ENCODE results near the gene ZDHHC8. TPM values are rescaled to one million over a fixed set of nuclear protein-coding genes. Genes with fewer than 3 reads are reported as not detected.

The ZDHHC8 gene
- 53.0 TPM for polyA plus RNA-seq (2013, experiment 1 of 2)
- 50.1 TPM for polyA plus RNA-seq (2013, experiment 2 of 2)

- Histone ChIP-seq H3K79me1 (replicated peaks; ENCODE audit: low read length, poor library complexity, severe bottlenecking) (peaks cover 20% of the 10 kb centered on the region), H2BK120ac (ENCODE audit: low read depth, low read length) (peak within 1 kb of the TSS; percentile 87), H3K4ac (ENCODE audit: low read depth in 1 of 2, low read length in 2 of 2) (peak within 1 kb of the TSS; percentile 91 to 92), H3K27ac (ENCODE audit: low read length, poor library complexity, severe bottlenecking) (no peak within 1 kb of the TSS), H3K4me3 (ENCODE audit: insufficient read depth in 1 of 2, low read depth in 1 of 2, low read length in 2 of 2) (peak within 1 kb of the TSS; percentile 92 to 93), H3K18ac (ENCODE audit: low read depth in 1 of 2, low read length in 2 of 2) (peak within 1 kb of the TSS; percentile 92 to 97), H3K23ac (ENCODE audit: low read length in 2 of 2) (peak within 1 kb of the TSS; percentile 66 to 81), H3K27me3 (ENCODE audit: control insufficient read depth in 1 of 2, insufficient read depth in 1 of 2, low read length in 2 of 2) (no peaks in the 10 kb centered on the region), H2BK15ac (ENCODE audit: low read depth, poor library complexity, severe bottlenecking) (peak within 1 kb of the TSS; percentile 56), H3K4me2 (ENCODE audit: low read length, poor library complexity, severe bottlenecking) (peak within 1 kb of the TSS; percentile 84), H3K36me3 (ENCODE audit: control insufficient read depth in 1 of 2, insufficient read depth in 2 of 2, low read depth in 1 of 2, low read length in 2 of 2) (peaks cover 16 to 44% of the 10 kb centered on the region in 2 experiments), H3K9ac (ENCODE audit: low read length) (peak within 1 kb of the TSS; percentile 87), H3K4me1 (ENCODE audit: control insufficient read depth, insufficient read depth, low read depth, low read length) (peaks cover 44% of the 10 kb centered on the region), H2BK5ac (ENCODE audit: low read depth, low read length, poor library complexity, severe bottlenecking) (peak within 1 kb of the TSS; percentile 57), H3K14ac (ENCODE audit: low read length in 2 of 2) (peak within 1 kb of the TSS in 1 of 2 experiments; percentile 84), H4K91ac (ENCODE audit: low read length) (peak within 1 kb of the TSS; percentile 92), H3K9me3 (ENCODE audit: control insufficient read depth, low read length) (no peaks in the 10 kb centered on the region), H2AFZ (ENCODE audit: low read depth, low read length) (peak within 1 kb of the TSS; percentile 80), H4K8ac (ENCODE audit: low read length) (peak within 1 kb of the TSS; percentile 87), H2BK12ac (ENCODE audit: low read length in 2 of 2) (peak within 1 kb of the TSS in 1 of 2 experiments; percentile 51), H2AK5ac (ENCODE audit: low read length, severe bottlenecking) (no peak within 1 kb of the TSS)
- 0% methylated on average over 13 of the region's 43 CpGs for WGBS
- DNase-seq, result no peak
Observed at GRCh38 chr22:20131597-20131858, at the start of gene ZDHHC8. Gene ZDHHC8 (plus strand): TSS chr22:20131804. CDS start chr22:20131948, 144 bp downstream.

- Histone ChIP-seq H3K4ac (ENCODE audit: low read depth in 1 of 2, low read length in 2 of 2) (no peak overlapping the region), H3K18ac (ENCODE audit: low read depth in 1 of 2, low read length in 2 of 2) (no peak overlapping the region), H3K4me1 (ENCODE audit: control insufficient read depth, insufficient read depth, low read depth, low read length) (peaks cover 27% of the 10 kb centered on the region), H2BK12ac (ENCODE audit: low read length in 2 of 2) (no peak overlapping the region), H3K4me3 (ENCODE audit: insufficient read depth in 1 of 2, low read depth in 1 of 2, low read length in 2 of 2) (no peak overlapping the region), H3K23ac (ENCODE audit: low read length in 2 of 2) (peak overlapping the region in 1 of 2 experiments; percentile 79), H3K36me3 (ENCODE audit: control insufficient read depth in 1 of 2, insufficient read depth in 2 of 2, low read depth in 1 of 2, low read length in 2 of 2) (peaks cover 31 to 40% of the 10 kb centered on the region in 2 experiments), H3K79me1 (replicated peaks; ENCODE audit: low read length, poor library complexity, severe bottlenecking) (peaks cover 15% of the 10 kb centered on the region), H3K4me2 (ENCODE audit: low read length, poor library complexity, severe bottlenecking) (no peak overlapping the region), H4K91ac (ENCODE audit: low read length) (no peak overlapping the region), H3K14ac (ENCODE audit: low read length in 2 of 2) (peak overlapping the region in 1 of 2 experiments; percentile 68), H4K8ac (ENCODE audit: low read length) (no peak overlapping the region), H2BK120ac (ENCODE audit: low read depth, low read length) (no peak overlapping the region), H2AK5ac (ENCODE audit: low read length, severe bottlenecking) (peak overlapping the region; percentile 1), H2BK5ac (ENCODE audit: low read depth, low read length, poor library complexity, severe bottlenecking) (no peak overlapping the region), H3K27ac (ENCODE audit: low read length, poor library complexity, severe bottlenecking) (no peak overlapping the region), H3K27me3 (ENCODE audit: control insufficient read depth in 1 of 2, insufficient read depth in 1 of 2, low read length in 2 of 2) (no peaks in the 10 kb centered on the region), H3K9ac (ENCODE audit: low read length) (peak overlapping the region; percentile 54), H3K9me3 (ENCODE audit: control insufficient read depth, low read length) (no peaks in the 10 kb centered on the region), H2BK15ac (ENCODE audit: low read depth, poor library complexity, severe bottlenecking) (no peak overlapping the region), H2AFZ (ENCODE audit: low read depth, low read length) (no peak overlapping the region)
- 93% methylated on average over 10 of the region's 10 CpGs for WGBS
- no peak for DNase-seq
Observed at GRCh38 chr22:20083157-20083890, 48.3 kb upstream of the ZDHHC8 start.

- WGBS, result 92% methylated on average over 10 of the region's 10 CpGs
- Histone ChIP-seq H3K23ac (ENCODE audit: low read length in 2 of 2) (no peak overlapping the region), H3K9ac (ENCODE audit: low read length) (no peak overlapping the region), H2BK15ac (ENCODE audit: low read depth, poor library complexity, severe bottlenecking) (no peak overlapping the region), H2BK12ac (ENCODE audit: low read length in 2 of 2) (no peak overlapping the region), H2AK5ac (ENCODE audit: low read length, severe bottlenecking) (no peak overlapping the region), H3K36me3 (ENCODE audit: control insufficient read depth in 1 of 2, insufficient read depth in 2 of 2, low read depth in 1 of 2, low read length in 2 of 2) (peaks cover 38 to 46% of the 10 kb centered on the region in 2 experiments), H2AFZ (ENCODE audit: low read depth, low read length) (no peak overlapping the region), H4K91ac (ENCODE audit: low read length) (no peak overlapping the region), H2BK5ac (ENCODE audit: low read depth, low read length, poor library complexity, severe bottlenecking) (no peak overlapping the region), H3K27ac (ENCODE audit: low read length, poor library complexity, severe bottlenecking) (no peak overlapping the region), H3K4ac (ENCODE audit: low read depth in 1 of 2, low read length in 2 of 2) (no peak overlapping the region), H3K4me3 (ENCODE audit: insufficient read depth in 1 of 2, low read depth in 1 of 2, low read length in 2 of 2) (no peak overlapping the region), H2BK120ac (ENCODE audit: low read depth, low read length) (no peak overlapping the region), H3K18ac (ENCODE audit: low read depth in 1 of 2, low read length in 2 of 2) (no peak overlapping the region), H4K8ac (ENCODE audit: low read length) (no peak overlapping the region), H3K27me3 (ENCODE audit: control insufficient read depth in 1 of 2, insufficient read depth in 1 of 2, low read length in 2 of 2) (no peaks in the 10 kb centered on the region), H3K4me1 (ENCODE audit: control insufficient read depth, insufficient read depth, low read depth, low read length) (peaks cover 27% of the 10 kb centered on the region), H3K4me2 (ENCODE audit: low read length, poor library complexity, severe bottlenecking) (no peak overlapping the region), H3K14ac (ENCODE audit: low read length in 2 of 2) (no peak overlapping the region), H3K79me1 (replicated peaks; ENCODE audit: low read length, poor library complexity, severe bottlenecking) (peaks cover 18% of the 10 kb centered on the region), H3K9me3 (ENCODE audit: control insufficient read depth, low read length) (no peaks in the 10 kb centered on the region)
- no peak for DNase-seq
Observed at GRCh38 chr22:20083891-20084546, 47.6 kb upstream of the ZDHHC8 start.
